H1 (cell line): Measurements from ENCODE around the gene AIG1. TPM values are rescaled to one million over a fixed set of nuclear protein-coding genes. Genes with fewer than 3 reads are reported as not detected.

ENCODE experiments used
- USF2 ChIP-seq: IDR thresholded peaks from 2 replicates; pipeline ENCODE4 v1.6.1; 2011; ENCODE audit warnings: low read length, improper control_type of control experiment
- polyA plus RNA-seq, 7 experiments: library from polyadenylated mRNA; depleted of rRNA in 3 of 7; stranded (reverse) in 5 of 7; unstranded in 2 of 7; fragments of >200 nt in 5 of 7; fragments of 200-250 nt in 2 of 7; gene quantifications; 1 replicate in 5 of 7; 2 replicates in 1 of 7; 4 replicates in 1 of 7; pipeline versions ENCODE4 v1.2.1 to v1.2.3, GENCODE V29; 2011 to 2013; ENCODE audit warnings: missing spikeins in 2 of 7, mixed read lengths in 2 of 7
- total RNA-seq: library from RNA; stranded (reverse); fragmentation: NEBNext Ultra II Directional; extraction: Animal tissue kit (Norgen Biotek cat#: 25700); gene quantifications from 2 replicates; pipeline ENCODE4 v1.2.1, GENCODE V29; 2021

Gene AIG1
- total and polyA plus RNA-seq, 2 of the 8 experiments (the other 6 are each of a cell fraction or from before 2014, with no cell fraction given): 56.6 to 58.4 TPM

- TF ChIP-seq USF2: no peak
These were observed 132.1 kb downstream of the AIG1 start (continued) for GRCh38 chr6:143192766-143193165.
